Duodenal mucosa (tissue), 2 donors: Measurements from ENCODE around the gene DLG1.

Experiments used
- H3K27ac ChIP-seq: one replicate; pipeline ENCODE4 v1.7.0; 2013; ENCODE audit warnings: low read depth, low read length
- H3K27me3 ChIP-seq, 2 donors: one replicate each; pipeline ENCODE4 v1.7.0; 2013; ENCODE audit warnings: low read length in 2 of 2, control low read depth in 1 of 2; ENCODE audit not compliant: insufficient read depth in 2 of 2, control insufficient read depth in 1 of 2
- H3K36me3 ChIP-seq, 2 donors: one replicate each; pipeline ENCODE4 v1.7.0; 2013; ENCODE audit warnings: low read length in 2 of 2, control low read depth in 1 of 2; ENCODE audit not compliant: insufficient read depth in 2 of 2, control insufficient read depth in 1 of 2
- H3K4me1 ChIP-seq, 2 donors: one replicate each; pipeline ENCODE4 v1.7.0; 2013; ENCODE audit warnings: low read length in 2 of 2, control low read depth in 1 of 2; ENCODE audit not compliant: insufficient read depth in 2 of 2, control insufficient read depth in 1 of 2
- H3K4me3 ChIP-seq, 2 donors: one replicate each; pipeline ENCODE4 v1.7.0; 2013; ENCODE audit warnings: low read length in 2 of 2, low read depth in 1 of 2
- H3K9ac ChIP-seq, 2 donors: one replicate each; pipeline ENCODE4 v1.7.0; 2013; ENCODE audit warnings: low read length in 2 of 2, low read depth in 1 of 2
- H3K9me3 ChIP-seq, 2 donors: one replicate each; pipeline ENCODE4 v1.7.0; 2013; ENCODE audit warnings: low read length in 2 of 2, control low read depth in 1 of 2; ENCODE audit not compliant: control insufficient read depth in 1 of 2

The DLG1 gene

DNA sequence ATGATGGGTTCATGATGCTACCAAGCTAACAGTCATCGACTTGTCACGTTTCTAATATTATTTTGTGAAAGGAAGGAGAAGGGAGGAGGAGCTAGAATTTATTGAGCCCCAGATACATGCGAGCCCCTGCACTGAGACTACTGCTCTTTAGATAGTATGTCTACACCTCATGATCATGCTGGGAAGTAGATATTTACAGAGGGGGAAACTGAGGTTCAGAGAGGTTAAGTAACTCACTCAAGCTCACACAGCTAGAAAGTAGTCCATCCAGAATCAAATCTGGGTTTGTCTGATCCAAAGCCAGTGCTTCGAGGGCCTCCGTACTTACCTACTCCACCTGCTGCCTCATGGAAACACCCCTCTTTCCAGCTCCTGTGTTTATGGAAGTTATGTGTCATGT lies 38.8 kb upstream of the DLG1 start:
- H3K27me3 ChIP-seq: no peaks in the 10 kb centered on the region
- H3K9me3 ChIP-seq: no peaks in the 10 kb centered on the region
- no peak overlapping the region for H3K9ac ChIP-seq
- no peak overlapping the region for H3K4me3 ChIP-seq
- H3K36me3 ChIP-seq: no peaks in the 10 kb centered on the region
- no peak overlapping the region for H3K27ac ChIP-seq
- peaks cover 0 to 4% of the 10 kb centered on the region in 2 donors for H3K4me1 ChIP-seq

DNA sequence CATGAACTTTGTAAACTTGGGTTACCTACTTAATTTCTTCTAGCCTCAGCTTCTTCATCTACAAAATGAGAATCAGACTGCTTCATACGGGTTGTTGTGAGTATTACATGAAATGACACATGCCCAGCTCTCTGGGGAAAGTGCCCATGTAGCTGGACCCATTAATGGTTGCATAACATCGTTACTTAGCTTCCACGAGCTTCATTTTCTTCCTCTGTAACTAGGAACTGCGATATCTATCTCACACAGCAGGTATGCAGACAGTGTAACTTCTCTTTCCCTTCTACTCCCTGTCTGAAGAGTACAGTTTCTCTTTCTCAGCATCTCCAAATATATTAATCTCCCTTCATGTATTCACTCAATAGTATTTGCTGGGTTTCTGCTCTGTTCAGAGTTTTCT lies 37.9 kb upstream of the DLG1 start:
- Histone ChIP-seq H3K36me3 (no peaks in the 10 kb centered on the region), H3K27me3 (no peaks in the 10 kb centered on the region), H3K27ac (no peak overlapping the region), H3K4me1 (peaks cover 0 to 4% of the 10 kb centered on the region in 2 donors), H3K9ac (no peak overlapping the region), H3K4me3 (no peak overlapping the region), H3K9me3 (no peaks in the 10 kb centered on the region)

- peaks cover 0 to 7% of the 10 kb centered on the region in 2 donors for H3K4me1 ChIP-seq
- no peak overlapping the region for H3K4me3 ChIP-seq
- H3K36me3 ChIP-seq: no peaks in the 10 kb centered on the region
- no peak overlapping the region for H3K27ac ChIP-seq
- no peaks in the 10 kb centered on the region for H3K9me3 ChIP-seq
- H3K9ac ChIP-seq: no peak overlapping the region
- no peaks in the 10 kb centered on the region for H3K27me3 ChIP-seq
Measured at GRCh38 chr3:197335428-197336132, 37.2 kb upstream of the DLG1 start.

- Histone ChIP-seq H3K27ac (no peak overlapping the region), H3K9me3 (no peaks in the 10 kb centered on the region), H3K36me3 (no peaks in the 10 kb centered on the region), H3K27me3 (no peaks in the 10 kb centered on the region), H3K9ac (no peak overlapping the region), H3K4me3 (no peak overlapping the region), H3K4me1 (peaks cover 0 to 7% of the 10 kb centered on the region in 2 donors)
Measured at GRCh38 chr3:197333901-197334639, 35.7 kb upstream of the DLG1 start.

DNA sequence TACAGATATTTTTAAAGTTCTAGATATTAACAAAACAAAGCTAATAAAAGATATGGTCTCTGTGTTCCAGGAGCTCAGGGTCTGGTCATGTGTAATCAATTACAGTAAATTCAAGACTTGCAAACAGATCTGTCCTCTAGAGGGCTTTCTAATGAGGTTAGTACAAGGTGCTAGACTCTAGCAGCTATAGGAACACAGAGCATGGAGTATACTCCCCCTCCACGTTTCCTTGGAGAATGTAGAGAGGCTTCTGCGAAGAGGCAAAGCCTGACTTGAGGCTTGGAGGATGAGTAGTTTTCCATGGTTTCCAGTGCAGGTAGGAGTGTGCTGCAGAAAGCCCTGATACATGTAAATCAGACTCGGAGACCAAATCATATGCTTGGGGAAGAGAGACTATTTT lies 32.7 kb upstream of the DLG1 start:
- Histone ChIP-seq H3K4me3 (no peak overlapping the region), H3K36me3 (no peaks in the 10 kb centered on the region), H3K27ac (no peak overlapping the region), H3K4me1 (peaks cover 0 to 9% of the 10 kb centered on the region in 2 donors), H3K27me3 (no peaks in the 10 kb centered on the region), H3K9ac (no peak overlapping the region), H3K9me3 (no peaks in the 10 kb centered on the region)

GRCh38 chr3:197329382-197329781 lies 31.0 kb upstream of the DLG1 start:
- Histone ChIP-seq H3K36me3 (no peaks in the 10 kb centered on the region), H3K27me3 (no peaks in the 10 kb centered on the region), H3K4me3 (no peak overlapping the region), H3K9ac (no peak overlapping the region), H3K9me3 (no peaks in the 10 kb centered on the region), H3K27ac (no peak overlapping the region), H3K4me1 (peaks cover 0 to 6% of the 10 kb centered on the region in 2 donors)

DNA sequence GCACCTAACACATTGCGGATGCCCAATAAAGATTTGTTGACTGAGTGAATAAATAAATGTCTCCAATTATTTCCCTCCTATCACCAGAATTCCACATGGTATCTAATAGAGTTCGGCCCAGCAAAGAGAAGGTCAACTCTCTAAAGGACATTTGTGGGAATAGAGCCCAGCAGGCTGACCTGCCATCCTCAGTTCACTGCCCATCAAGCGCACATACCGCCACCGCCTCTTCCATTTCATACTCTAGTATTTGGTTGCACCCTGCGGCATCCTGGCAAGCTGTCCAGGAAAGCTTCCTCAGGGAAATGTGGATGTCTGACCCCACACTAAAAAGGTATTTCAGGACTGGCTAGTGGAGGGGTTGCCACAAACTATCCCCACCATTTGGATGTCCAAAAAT lies 29.8 kb upstream of the DLG1 start:
- Histone ChIP-seq H3K27me3 (no peaks in the 10 kb centered on the region), H3K9ac (no peak overlapping the region), H3K9me3 (no peaks in the 10 kb centered on the region), H3K4me3 (no peak overlapping the region), H3K4me1 (peaks cover 0 to 6% of the 10 kb centered on the region in 2 donors), H3K27ac (no peak overlapping the region), H3K36me3 (no peaks in the 10 kb centered on the region)

GRCh38 chr3:197327701-197328100 lies 29.3 kb upstream of the DLG1 start:
- Histone ChIP-seq H3K4me3 (no peak overlapping the region), H3K4me1 (peaks cover 0 to 6% of the 10 kb centered on the region in 2 donors), H3K27ac (no peak overlapping the region), H3K27me3 (no peaks in the 10 kb centered on the region), H3K36me3 (no peaks in the 10 kb centered on the region), H3K9ac (no peak overlapping the region), H3K9me3 (no peaks in the 10 kb centered on the region)

GRCh38 chr3:197325773-197326172 lies 27.4 kb upstream of the DLG1 start:
- Histone ChIP-seq H3K4me1 (peaks cover 0 to 3% of the 10 kb centered on the region in 2 donors), H3K36me3 (no peaks in the 10 kb centered on the region), H3K4me3 (no peak overlapping the region), H3K9me3 (peaks cover 3 to 5% of the 10 kb centered on the region in 2 donors), H3K27me3 (no peaks in the 10 kb centered on the region), H3K27ac (no peak overlapping the region), H3K9ac (no peak overlapping the region)

GRCh38 chr3:197322149-197322548 lies 23.7 kb upstream of the DLG1 start:
- Histone ChIP-seq H3K4me3 (no peak overlapping the region), H3K27me3 (no peaks in the 10 kb centered on the region), H3K9ac (no peak overlapping the region), H3K36me3 (no peaks in the 10 kb centered on the region), H3K4me1 (no peaks in the 10 kb centered on the region), H3K9me3 (peaks cover 3 to 5% of the 10 kb centered on the region in 2 donors), H3K27ac (no peak overlapping the region)
